HG03103 (cell line): ENCODE data around the gene LSM14A.
"Not testable (repeated sequence)": the region's sequence is repeated elsewhere in the genome, so short reads cannot be mapped to it uniquely, and the experiment has no call there.

ENCODE experiments used
- ATAC-seq: cut with Tn5 transposase; IDR thresholded peaks from one replicate; pipeline ENCODE4 v1.9.1; 2021; ENCODE audit warnings: low read depth; ENCODE audit not compliant: unreplicated experiment

Gene LSM14A

DNA sequence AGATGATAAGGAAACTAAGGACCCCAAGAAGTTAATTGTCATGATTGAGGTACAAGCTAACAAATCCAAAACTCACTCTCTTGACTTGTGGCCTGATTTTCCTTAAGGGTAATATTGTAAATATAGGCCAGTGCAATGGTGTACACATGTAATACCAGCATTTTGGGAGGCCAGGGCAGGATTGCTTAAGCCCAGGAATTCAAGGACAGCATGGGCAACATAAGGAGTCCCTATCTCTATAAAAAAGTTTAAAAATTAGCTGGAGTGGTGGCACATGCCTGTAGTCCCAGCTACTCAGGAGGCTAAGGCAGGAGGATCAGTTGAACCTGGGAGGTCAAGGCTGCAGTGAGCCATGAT lies 53.3 kb downstream of the LSM14A start:
- no peak for ATAC-seq

DNA sequence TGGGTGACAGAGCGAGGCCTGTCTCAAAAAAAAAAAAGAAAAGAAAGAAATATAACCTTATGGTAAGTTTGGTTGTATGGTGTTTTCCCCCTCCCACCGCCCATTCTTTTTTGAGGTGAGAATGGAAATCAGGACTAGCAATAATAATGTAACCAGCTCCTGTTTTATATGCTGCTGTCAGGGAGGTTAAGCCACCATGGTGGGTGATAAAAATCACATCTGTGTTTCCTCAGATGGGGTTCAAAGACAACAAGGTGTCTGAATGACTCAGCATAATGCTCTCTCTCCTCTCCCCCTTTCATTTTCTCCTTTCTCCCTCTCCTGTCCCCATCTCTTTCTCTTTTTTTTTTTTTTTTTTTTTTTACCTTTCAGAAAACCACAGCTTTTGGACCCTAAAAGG lies 53.7 kb downstream of the LSM14A start:
- no peak for ATAC-seq

DNA sequence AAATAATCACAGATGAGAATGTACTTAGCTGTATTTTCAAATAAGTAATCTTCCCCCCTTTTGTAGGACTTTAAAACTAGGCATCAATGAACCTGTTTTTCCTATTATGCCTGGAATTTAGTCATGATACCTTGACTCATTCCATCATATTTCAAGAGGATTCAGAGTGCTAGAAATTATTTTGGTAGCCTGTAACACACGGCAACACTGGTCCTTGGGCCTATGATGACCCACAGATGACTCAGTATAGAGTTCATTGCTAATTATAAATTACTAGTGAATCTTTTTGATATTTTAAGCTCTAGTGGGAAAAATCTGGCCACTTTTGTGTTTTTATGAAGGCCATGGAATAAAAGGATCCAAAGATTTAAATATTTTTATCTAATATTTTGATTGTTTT lies 56.0 kb downstream of the LSM14A start:
- ATAC-seq: no peak

DNA sequence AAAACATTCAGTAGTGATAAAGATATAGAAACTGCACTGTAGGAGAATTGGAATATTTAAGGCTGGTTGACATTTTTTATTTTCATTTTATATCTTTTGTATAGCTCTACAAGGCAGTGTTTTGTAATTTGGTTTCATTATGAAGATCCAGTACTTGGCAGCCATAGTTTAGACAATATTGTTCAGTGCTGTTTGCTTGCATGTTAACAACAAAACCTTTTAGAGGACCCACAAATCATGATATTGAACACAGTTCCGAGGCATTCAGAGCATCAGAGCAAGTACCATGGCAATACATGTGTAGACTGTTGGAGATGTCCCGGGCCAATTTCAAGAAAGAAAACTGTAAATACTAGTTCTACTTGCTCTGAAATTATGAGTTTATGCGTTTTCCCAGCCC lies 56.5 kb downstream of the LSM14A start:
- ATAC-seq: no peak

DNA sequence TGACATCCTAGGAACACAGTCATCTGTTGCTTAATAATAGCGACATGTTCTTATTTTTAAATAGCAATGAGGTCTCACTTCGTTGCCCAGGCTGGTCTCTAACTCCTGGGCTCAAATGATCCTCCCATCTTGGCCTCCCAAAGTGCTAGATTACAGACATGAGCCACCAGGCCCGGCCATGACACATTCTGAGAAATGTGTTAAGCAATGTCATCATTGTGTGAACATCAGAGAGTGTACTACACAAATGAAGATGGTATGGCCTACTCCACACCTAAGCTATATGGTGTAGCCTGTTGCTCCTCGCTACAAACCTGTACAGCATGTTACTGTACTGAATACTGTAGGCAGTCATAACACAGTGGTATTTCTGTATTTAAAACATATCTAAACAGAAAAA lies 57.4 kb downstream of the LSM14A start:
- ATAC-seq: no peak

DNA sequence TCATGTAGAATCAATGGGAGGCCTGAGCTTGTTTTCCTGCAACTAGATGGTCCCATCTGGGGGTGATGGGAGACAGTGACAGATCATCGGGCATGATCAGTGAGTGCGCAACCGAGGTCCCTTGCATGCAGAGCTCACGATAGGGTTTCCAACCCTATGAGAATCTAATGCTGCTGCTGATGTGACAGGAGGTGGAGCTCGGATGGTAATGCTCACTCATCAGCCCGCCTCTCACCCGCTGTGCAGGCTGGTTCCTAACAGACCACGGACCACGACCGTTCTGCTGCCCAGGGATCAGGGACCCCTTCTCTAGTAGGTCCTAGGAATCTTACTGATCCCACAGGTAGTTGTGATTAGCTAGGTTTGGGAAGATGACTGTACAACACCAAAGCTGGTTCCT lies 58.5 kb downstream of the LSM14A start:
- ATAC-seq: no peak

DNA sequence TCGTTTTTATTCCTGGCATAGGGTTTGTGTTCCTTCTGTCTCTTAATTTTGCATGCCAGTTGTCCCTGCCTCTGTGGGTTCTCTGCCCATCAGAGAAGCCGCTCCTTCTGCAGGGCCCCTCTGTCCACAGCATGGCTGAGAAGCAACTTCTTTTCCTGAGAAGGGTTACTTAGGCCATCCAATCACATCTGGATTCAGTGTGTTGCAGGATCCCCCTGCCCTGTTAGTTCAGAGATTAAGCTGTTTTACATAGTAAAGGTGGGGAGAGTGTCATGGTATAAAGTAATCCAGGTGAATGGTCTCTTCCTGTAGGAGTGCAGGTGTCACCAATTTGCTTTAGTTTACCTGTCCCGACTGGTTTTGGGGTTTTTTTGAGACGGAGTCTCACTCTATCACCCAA lies 59.1 kb downstream of the LSM14A start:
- ATAC-seq: no peak

DNA sequence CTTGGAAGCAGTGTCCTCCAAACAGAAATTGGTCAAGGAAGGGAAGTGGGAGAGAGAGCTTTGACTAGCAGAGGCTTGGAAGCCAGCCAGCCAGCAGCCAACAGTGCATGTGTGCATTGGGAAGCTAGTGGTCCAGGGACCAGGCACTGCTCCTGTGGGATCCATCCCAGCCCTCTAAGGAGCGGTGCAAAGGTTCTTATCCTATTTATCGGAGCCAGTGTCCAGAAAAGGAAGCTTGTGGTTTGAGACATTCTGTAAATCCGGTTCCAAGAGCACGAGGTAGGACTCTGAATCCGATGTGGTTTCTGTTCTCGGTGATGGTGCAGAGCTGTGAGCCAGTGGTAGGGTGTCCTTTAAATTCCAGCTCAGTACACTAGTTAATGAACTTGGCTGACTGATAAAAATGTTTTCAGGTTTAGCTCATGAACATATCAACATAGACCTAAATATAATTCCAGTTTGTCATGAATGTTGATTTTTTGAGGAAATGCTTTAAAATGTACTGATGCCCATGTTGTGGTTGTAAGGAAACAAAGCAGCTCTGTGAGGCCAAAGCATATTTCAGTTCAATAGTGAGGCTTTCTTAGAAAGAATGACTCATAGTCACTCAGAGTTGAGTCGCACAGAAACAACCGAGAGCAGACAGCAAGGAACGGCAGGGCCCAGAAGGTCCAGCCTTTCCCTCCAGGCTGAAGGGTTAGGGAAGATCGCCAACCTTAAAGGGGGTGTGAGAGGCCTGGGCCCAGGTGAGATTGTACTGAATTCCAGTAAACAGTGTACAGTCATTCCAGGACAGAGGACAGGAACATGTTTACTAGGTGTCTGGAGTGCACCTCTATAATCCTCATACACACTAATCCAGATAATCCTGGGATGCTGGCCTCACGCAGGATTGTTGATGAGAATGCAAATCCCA lies 60.5 kb downstream of the LSM14A start:
- peak; percentile 50 for ATAC-seq

DNA sequence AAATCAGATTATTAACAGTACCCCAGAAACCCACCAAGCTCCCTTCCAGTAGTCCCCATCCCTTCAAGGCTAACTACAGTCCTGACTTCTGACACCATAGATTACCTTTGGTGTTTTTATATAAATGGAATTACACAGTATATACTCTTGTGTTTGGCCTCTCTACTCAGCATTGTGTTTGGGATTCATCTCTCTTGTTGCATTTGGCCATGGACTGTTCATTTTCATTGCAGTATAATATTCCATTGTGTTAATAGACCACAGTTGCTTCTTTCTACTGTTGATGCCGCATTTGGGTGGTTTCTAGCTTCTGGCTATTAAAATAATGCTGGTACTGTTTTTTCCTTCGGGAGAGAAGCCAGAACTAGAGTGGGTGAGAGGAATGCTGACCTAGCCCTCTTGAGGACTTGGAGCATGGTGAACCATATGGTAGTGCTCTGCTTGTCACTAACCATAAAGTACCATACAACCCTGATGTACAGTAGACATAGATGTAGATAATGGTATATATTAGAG lies 63.2 kb downstream of the LSM14A start:
- ATAC-seq: no peak

DNA sequence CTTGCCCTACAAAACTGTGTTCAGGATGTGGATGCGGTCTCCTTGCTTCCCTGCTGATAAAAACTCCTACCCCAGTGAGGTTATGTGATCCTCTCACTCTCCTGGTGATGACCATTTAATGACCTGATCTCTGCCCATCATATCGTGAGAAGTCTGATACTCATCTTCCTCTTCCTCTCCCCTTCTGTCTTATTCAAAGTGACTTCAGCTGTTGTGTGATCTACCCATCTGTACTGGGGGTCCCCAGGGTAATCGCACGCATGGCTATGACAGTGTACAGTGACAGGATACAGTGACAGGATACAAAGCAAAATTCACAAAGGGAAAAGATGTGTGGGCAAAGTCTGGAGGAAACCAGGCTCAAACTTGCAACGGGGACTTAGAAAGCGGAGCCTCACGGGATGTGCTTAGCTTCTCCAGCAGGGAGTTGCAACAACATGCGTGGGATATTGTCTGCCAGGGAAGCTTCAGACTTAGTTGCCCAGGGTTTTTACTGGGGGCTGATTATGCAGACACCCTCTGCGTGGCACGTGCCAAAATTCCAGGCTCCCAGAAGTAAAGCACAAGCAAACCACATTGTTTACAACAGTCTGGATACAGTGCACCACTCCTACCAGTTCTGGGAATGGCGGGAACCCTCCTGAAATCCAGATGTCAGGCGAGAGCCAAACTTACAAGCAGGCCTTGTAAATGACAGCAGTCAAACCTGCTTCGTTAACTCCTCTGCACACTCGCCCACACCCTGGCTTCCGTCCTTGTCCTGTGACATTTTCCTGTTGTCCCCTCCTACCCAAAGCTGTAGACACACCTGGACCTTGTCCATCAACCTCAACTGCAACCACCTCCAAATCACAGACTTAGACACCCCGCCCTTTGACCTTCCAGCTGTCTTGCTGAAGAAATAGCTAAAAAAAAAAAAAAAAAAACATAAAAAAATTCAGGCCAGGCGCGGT lies 64.0 kb downstream of the LSM14A start:
- no peak for ATAC-seq

DNA sequence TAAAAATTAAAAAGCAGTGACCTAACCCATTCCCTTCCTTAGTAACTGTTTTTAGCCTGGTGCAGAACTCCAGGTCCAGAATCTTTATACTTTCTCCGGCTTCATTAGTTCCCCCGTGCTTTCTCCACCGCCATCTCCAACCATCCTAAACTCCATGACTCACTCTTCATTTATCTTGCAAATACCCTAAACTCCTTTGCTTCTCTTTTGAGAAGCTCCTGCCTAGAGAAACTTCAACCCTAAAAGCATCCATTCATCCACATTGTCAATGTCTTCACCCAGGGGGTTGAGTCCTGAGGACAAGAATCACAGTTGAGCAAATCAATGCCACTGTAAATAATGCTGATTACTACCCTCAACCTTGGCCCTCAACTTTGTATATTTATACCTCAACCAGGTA lies 65.0 kb downstream of the LSM14A start:
- ATAC-seq: no peak

DNA sequence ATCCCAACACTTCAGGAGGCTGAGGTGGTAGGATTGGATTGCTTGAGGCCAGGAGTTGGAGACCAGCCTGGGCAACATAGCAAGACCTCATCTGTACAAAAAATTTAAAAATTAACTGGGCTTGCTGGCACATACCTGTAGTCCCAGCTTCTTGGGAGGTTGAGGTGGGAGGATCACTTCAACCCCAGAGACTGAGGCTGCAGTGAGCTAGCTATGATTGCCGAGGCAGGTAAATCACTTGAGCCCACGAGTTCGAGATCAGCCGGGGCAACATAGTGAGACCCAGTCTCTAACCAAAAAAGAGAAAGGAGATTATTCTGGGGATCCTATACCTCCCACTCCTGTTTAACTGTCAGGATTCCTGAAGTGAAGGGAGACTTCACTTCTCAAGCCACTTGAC lies 65.6 kb downstream of the LSM14A start:
- ATAC-seq: no peak

DNA sequence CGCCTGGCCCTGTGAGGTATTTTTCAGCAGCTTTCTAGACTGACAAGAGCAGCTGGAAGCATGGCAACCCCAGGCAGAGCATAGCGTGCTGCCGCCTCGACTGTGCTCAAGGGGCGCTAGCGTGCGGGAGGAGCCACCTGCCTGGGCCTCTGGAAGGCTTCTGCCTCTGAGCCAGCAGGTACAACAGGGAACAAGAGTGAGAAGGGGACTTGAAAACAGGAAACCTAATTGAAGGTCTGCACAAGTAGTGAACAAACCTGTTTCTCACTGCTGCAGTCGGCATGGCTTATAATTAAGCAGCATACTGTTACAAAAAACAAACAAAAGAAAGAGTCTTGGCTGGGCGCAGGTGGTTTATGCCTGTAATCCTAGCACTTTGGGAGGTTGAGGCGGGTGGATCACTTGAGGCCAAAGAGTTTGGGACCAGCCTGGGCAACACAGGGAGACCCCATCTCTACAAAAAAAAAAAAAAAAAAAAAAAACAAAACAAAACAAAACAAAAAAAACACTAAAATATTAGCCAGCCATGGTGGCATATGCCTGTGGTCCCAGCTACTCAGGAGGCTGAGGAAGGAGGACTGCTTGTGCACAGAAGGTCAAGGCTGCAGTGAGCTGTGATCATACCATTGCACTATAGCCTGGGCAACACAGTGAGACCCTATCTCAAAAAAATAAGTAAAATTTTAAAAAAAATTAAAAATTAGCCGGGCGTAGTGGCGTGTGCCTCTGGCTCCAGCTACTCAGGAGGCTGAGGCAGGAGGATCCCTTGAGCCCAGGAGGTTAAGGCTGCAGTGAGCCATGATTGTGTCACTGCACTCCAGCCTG lies 69.4 kb downstream of the LSM14A start:
- ATAC-seq: no peak

DNA sequence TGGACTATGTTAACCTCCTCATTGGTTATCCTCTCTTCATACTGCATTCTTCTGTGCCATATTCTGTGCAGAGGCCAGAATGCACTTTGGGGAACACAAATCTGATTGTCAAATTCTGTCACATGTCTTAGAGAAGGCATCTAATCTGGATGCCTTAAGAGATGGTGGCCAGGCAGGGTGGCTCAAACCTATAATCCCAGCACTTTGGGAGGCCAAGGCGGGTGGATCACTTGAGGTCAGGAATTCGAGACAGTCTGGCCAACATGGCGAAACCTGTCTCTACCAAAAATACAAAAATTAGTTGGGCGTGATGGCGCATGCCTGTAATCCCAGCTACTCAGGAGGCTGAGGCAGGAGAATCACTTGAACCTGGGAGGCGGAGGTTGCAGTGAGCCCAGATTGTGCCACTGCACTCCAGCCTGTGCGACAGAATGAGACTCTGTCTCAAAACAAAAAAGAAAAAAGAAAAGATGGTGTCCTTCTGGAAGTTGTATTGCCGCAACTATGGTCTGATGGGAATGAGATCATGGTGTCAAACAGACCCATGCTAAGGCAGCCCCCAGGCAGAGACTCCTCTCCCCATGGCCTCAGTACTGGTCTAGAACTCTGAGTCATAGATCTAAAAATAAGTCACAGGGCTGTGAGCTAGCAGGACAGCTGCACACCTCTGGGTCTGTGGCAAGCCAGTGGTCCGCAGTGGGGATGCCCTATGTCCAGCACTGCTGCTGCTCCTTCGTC lies 71.0 kb downstream of the LSM14A start:
- ATAC-seq: not testable (repeated sequence)

DNA sequence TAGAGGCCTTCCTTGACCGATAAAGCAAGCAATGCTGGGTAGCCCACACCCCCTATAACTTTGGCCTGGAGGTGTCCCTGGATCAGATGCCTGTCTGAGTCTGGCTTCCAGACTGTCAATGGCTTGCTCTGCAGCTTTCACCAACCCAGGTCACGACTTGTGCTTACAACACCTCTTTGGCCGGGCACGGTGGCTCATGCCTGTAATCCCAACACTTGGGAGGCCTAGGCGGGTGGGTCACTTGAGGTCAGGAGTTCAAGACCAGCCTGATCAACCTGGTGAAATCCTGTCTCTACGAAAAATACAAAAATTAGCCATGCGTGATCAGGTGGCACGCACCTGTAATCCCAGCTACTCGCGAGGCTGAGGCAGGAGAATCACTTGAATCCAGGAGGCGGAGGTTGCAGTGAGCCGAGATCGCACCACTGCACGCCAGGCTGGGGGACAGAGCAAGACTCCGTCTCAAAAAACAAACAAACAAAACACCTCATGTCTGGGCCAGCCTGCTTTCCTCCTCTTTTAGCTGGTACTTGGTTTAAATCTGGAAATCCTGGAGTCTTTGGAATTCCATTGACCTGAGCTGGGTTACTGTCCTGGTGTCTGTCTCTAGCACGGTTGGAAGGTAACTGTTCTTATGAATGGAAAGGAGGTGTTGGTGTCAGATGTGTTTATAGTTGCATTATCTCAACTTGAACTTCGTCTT lies 71.7 kb downstream of the LSM14A start:
- ATAC-seq: no peak

DNA sequence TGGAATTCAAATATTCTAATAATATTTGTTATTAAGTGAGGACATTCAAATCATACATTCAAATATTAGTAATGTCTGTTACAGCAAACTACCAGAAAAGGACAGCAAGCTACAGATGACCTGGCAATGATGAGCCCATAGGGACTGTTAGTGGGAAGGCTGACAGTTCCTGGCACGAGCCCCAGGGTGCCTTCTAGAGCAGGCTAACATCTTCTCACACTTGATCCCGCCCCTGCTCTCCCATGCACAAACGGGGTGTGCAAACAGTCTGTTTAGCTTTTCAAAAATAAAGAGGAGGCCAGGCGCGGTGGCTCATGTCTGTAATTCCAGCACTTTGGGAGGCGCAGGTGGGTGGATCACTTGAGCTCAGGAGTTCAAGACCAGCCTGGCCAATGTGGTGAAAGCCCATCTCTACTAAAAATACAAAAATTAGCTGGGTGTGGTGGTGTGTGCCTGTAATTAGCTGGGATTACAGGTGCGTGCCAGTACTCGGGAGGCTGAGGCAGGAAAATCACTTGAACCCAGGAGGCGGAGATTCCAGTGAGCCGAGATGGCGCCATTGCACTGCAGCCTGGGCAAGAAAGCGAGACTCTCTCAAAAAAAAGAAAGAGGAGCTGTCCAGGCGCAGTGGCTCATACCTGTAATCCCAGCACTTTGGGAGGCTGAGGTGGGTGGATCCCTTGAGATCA lies 72.5 kb downstream of the LSM14A start:
- ATAC-seq: no peak

DNA sequence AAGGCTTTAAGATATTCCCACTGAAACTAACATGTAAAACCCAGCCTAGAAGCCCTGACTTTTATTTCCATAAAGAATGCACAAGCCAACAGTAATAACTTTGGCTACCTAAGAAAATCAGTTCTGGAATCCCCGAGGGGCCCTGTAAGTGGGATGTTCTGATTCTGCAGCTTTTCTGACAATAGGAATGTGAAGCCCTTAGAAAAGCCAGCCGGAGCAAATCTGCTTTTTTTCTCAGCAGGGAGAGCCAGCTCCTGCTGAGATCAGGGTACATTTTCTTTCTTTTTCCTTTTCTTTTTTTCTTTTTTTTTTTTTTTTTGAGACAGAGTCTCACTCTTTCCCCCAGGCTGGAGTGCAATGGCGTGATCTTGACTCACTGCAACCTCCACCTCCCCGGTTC lies 74.0 kb downstream of the LSM14A start:
- no peak for ATAC-seq

DNA sequence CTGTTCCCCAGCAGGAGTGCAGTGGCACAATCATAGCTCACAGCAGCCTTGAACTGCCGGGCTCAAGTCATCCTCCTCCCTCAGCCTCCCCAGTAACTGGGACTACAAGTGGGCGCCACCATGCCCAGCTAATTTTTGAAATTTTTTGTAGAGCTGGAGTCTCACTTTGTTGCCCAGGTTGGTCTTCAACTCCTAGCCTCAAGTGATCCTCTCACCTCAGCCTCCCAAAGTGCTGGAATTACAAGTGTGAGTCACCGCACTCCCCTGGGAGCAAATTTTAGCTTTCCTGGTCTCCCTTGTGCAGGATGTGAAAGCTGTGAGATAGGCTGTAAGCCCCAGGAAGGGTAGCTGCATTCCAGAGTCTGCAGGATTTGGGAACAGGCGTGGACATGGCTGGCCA lies 76.6 kb downstream of the LSM14A start:
- no peak for ATAC-seq

DNA sequence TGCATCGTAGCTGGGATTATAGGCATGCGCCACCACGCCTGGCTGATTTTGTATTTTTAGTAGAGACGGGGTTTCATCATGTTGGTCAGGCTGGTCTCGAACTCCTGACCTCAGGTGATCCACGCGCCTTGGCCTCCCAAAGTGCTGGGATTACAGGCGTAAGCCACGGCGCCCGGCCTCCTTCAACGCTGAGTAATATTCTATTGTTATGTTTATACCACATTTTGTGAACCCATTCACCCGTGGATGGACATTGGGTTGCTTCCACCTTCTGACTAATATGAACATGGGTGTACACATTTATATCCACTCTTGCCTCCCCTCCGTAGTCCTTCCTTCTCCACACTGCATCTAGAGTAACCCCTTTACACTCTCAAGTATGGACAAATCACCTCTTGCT lies 80.9 kb downstream of the LSM14A start:
- not testable (repeated sequence) for ATAC-seq
